Iris pigment epithelial cell (primary cell): ENCODE results near the gene DNAJC15.

Experiments used
- DNase-seq: peaks from one replicate; pipeline ENCODE4 v3.0.0-alpha.2; 2011; ENCODE audit warnings: low read depth

Gene DNAJC15

GRCh38 chr13:43083750-43084149 lies 60.4 kb downstream of the DNAJC15 start:
- DNase-seq, result no peak

- peak; percentile 41 for DNase-seq
Observed at GRCh38 chr13:43085545-43085944, 62.2 kb downstream of the DNAJC15 start.

- no peak for DNase-seq
Observed at GRCh38 chr13:43086181-43086580, 62.8 kb downstream of the DNAJC15 start.

- peak; percentile 68 for DNase-seq
Observed at GRCh38 chr13:43088093-43088511, 64.7 kb downstream of the DNAJC15 start.

- no peak for DNase-seq
Observed at GRCh38 chr13:43089912-43090498, 66.6 kb downstream of the DNAJC15 start.

- no peak for DNase-seq
Observed at GRCh38 chr13:43094901-43095300, 71.5 kb downstream of the DNAJC15 start.

- DNase-seq, result peak; percentile 24
Observed at GRCh38 chr13:43095771-43096719, 72.7 kb downstream of the DNAJC15 start.

GRCh38 chr13:43100667-43101066 lies 77.3 kb downstream of the DNAJC15 start:
- no peak for DNase-seq

GRCh38 chr13:43102304-43102703 lies 78.9 kb downstream of the DNAJC15 start:
- no peak for DNase-seq

- no peak for DNase-seq
Observed at GRCh38 chr13:43107780-43108179, 84.4 kb downstream of the DNAJC15 start.

GRCh38 chr13:43110036-43110435 lies 86.7 kb downstream of the DNAJC15 start:
- DNase-seq, result no peak

- no peak for DNase-seq
Observed at GRCh38 chr13:43110658-43111057, 87.3 kb downstream of the DNAJC15 start.

GRCh38 chr13:43111559-43112400 lies 88.4 kb downstream of the DNAJC15 start:
- DNase-seq, result no peak

- peak; percentile 16 for DNase-seq
Observed at GRCh38 chr13:43113603-43114002, 90.2 kb downstream of the DNAJC15 start.

- no peak for DNase-seq
Observed at GRCh38 chr13:43114504-43114903, 91.1 kb downstream of the DNAJC15 start.

GRCh38 chr13:43115141-43115540 lies 91.8 kb downstream of the DNAJC15 start:
- DNase-seq, result no peak

- no peak for DNase-seq
Observed at GRCh38 chr13:43116242-43116641, 92.9 kb downstream of the DNAJC15 start.

- DNase-seq, result no peak
Observed at GRCh38 chr13:43118521-43118920, 95.1 kb downstream of the DNAJC15 start.

GRCh38 chr13:43119206-43119605 lies 95.8 kb downstream of the DNAJC15 start:
- no peak for DNase-seq

- no peak for DNase-seq
Observed at GRCh38 chr13:43122791-43123190, 99.4 kb downstream of the DNAJC15 start.

- no peak for DNase-seq
Observed at GRCh38 chr13:43123856-43124255, 100.5 kb downstream of the DNAJC15 start.

- no peak for DNase-seq
Observed at GRCh38 chr13:43124490-43124889, 101.1 kb downstream of the DNAJC15 start.
